Mucosa of descending colon (tissue), 3 donors: ENCODE data around the gene ADH4. TPM values are rescaled to one million over a fixed set of nuclear protein-coding genes. Genes with fewer than 3 reads are reported as not detected.
A peak's percentile ranks its signal among the peaks of the same experiment; 100 is the strongest.

ENCODE experiments used
- ATAC-seq: fragments of 200-7000 bp; cut with Tn5 transposase; one replicate; pipeline ENCODE4 v1.9.1; 2020; ENCODE audit warnings: mild to moderate bottlenecking, moderate library complexity
- DNase-seq, 3 donors: peaks; one replicate each; pipeline ENCODE4 v3.0.0-alpha.2; 2020
- H3K36me3 ChIP-seq: fragments of 200-600 bp; one replicate; pipeline ENCODE4 v1.8.0; 2021; ENCODE audit warnings: low read depth, mild to moderate bottlenecking
- H3K4me1 ChIP-seq: fragments of 200-600 bp; one replicate; pipeline ENCODE4 v1.8.0; 2021; ENCODE audit warnings: low read depth, mild to moderate bottlenecking
- H3K4me3 ChIP-seq: fragments of 200-600 bp; one replicate; pipeline ENCODE4 v1.8.0; 2021; ENCODE audit warnings: mild to moderate bottlenecking
- H3K9me3 ChIP-seq: fragments of 200-600 bp; one replicate; pipeline ENCODE4 v1.8.0; 2021; ENCODE audit warnings: mild to moderate bottlenecking
- CTCF ChIP-seq: fragments of 200-600 bp; IDR thresholded peaks from one replicate; pipeline ENCODE4 v1.8.0; 2022; ENCODE audit warnings: antibody characterized with exemption, mild to moderate bottlenecking
- intact Hi-C, 2 donors: fragments of 100-400 bp; cut with DNase I in 1 of 2; cut with micrococcal nuclease in 1 of 2; formaldehyde crosslinking; loops; one replicate each; pipeline versions ENCODE4 v1.11.0 to v1.11.1; 2022; cut with DNase I, micrococcal nuclease
- total RNA-seq, 3 donors: library from RNA; stranded (reverse); fragmentation: NEBNext Ultra II Directional in 2 of 3; extraction: Animal tissue kit (Norgen Biotek cat#: 25700) in 2 of 3; gene quantifications; one replicate each; pipeline versions ENCODE4 v1.2.1 to v1.2.4, GENCODE V29; 2021 to 2023
- donor health status: DM: no; HTN: no; CAD: no; lungs with moderate emphysema.
- donor health status: DM: no; HTN: no; CAD: no.
- donor health status: DM: no; HTN: yes; CAD: no.

Gene ADH4
- total RNA-seq, 3 donors from 2014 or later: 0.19 to 0.41 (median 0.23) TPM

DNA sequence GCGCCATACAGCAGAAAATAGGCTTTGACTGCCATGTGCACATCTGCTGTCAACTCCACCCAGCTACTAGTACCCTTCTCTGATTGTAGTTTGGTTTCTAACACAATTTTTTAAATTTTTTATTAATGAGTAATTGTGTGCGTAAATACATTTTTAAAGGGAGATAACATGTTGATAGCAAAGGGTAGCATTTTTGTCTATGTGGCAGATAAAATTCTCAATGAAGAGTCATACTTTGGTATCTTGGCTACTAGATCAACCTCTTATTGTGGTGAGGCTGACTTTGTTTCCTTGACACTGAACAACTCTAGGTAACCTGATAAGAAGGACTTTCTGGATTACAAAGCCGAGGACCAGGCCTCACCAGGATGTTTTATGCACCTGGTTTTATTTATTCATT, 9.5 kb downstream of the ADH4 start:
- ATAC-seq (no peak), DNase-seq (no peak)
- Histone ChIP-seq H3K4me1 (peaks cover 4% of the 10 kb centered on the region), H3K9me3 (no peaks in the 10 kb centered on the region), H3K36me3 (no peaks in the 10 kb centered on the region), H3K4me3 (no peak overlapping the region)
- intact Hi-C loops: no loop called here
- TF ChIP-seq CTCF: no peak

DNA sequence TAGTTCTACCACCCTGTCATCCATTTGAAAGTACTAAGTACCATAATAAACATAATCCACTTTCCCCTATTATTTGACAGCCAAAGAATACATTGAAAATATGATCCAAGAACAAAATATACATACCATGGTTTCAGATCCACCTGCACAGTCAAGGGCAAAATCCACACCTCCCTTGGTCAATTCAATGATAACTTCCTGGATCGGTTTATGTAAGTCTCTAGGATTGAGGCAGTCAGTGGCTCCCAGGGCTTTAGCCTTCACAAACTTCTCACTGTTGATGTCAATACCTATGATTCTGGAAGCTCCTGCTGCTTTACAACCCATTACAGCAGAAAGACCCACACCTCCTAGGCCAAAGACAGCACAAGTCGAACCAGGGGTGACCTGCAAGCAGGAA, 12.7 kb downstream of the ADH4 start:
- ATAC-seq (peak; percentile 69), DNase-seq (no peak)
- intact Hi-C loops: no loop called here
- Histone ChIP-seq H3K4me1 (peaks cover 4% of the 10 kb centered on the region), H3K4me3 (no peak overlapping the region), H3K9me3 (no peaks in the 10 kb centered on the region), H3K36me3 (no peaks in the 10 kb centered on the region)
- TF ChIP-seq CTCF: no peak

DNA sequence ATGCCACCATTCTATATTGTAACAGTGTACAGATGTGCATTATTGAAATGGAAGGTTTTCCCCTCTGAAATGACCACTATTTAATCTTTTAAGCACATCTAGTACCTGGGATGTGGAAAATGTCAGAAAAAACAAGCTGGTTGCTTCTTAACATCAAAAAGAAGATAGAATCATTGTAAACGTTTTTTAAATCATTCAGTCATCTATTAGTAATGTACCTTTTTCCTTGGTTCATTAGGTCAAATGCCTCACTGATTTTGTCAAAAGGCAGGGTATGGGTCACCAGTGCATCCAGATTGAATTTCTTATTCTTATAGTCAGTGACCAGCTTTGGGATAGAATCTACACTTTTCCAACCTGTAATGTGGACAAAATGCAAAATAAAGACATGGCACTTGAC, 17.7 kb downstream of the ADH4 start:
- intact Hi-C loops: loop anchor here in 1 of 2 donors (10.0 kb wide), 1 partner anchor 278 kb away; no protein-coding TSS in a partner anchor
- no peak overlapping the region for H3K4me3 ChIP-seq
- no peak for TF ChIP-seq CTCF
- no peaks in the 10 kb centered on the region for H3K4me1 ChIP-seq
- no peak for ATAC-seq
- no peaks in the 10 kb centered on the region for H3K36me3 ChIP-seq
- no peak for DNase-seq
- no peaks in the 10 kb centered on the region for H3K9me3 ChIP-seq

GRCh38 chr4:99121008-99121407, 23.1 kb downstream of the ADH4 start:
- ATAC-seq: no peak
- intact Hi-C loops: loop anchor here in 1 of 2 donors (10.0 kb wide), 1 partner anchor 284 kb away; no protein-coding TSS in a partner anchor
- no peak for TF ChIP-seq CTCF

DNA sequence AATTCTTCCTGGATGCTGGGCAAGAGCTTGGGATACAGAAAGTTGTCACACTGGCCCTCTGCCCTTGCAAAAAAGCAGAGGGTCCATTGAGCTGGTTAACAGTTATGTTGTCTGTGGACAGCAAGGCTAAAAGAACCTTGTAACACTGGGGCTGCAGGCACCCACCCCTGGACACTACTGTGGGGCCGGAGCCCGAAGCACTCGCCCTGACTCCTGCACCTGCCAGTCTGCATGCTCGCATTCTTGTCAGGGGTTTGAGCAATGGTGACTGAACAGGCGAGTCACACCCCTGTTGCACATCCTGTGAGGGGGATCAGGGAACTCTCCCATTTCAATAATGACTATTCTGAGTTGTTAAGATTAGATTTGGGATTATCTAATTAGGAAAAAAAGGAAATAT, 23.6 kb downstream of the ADH4 start:
- H3K36me3 ChIP-seq: no peaks in the 10 kb centered on the region
- TF ChIP-seq CTCF: no peak
- intact Hi-C loops: loop anchor here in 1 of 2 donors (10.0 kb wide), 1 partner anchor 284 kb away; no protein-coding TSS in a partner anchor
- ATAC-seq (no peak), DNase-seq (no peak)
- no peaks in the 10 kb centered on the region for H3K4me1 ChIP-seq
- no peak overlapping the region for H3K4me3 ChIP-seq
- H3K9me3 ChIP-seq: no peaks in the 10 kb centered on the region

More at GRCh38 chr4:99121008-99121407, 23.1 kb downstream of the ADH4 start:
- Histone ChIP-seq H3K36me3 (no peaks in the 10 kb centered on the region), H3K9me3 (no peaks in the 10 kb centered on the region), H3K4me3 (no peak overlapping the region), H3K4me1 (no peaks in the 10 kb centered on the region)
- no peak for DNase-seq
